Neural progenitor cell (in vitro differentiated cells): Measurements from ENCODE around the gene VSX1.

Experiments
- EZH2 ChIP-seq: fragments of 200-600 bp; sonication (generic); IDR thresholded peaks from 2 replicates; pipeline ENCODE4 v1.6.1; 2017; ENCODE audit warnings: antibody characterized with exemption, mild to moderate bottlenecking, moderate library complexity
- TF ChIP-seq, protein P1 (sequence below): fragments of 200-600 bp; sonication (generic); IDR thresholded peaks from 2 replicates; pipeline ENCODE4 v1.5.1; 2017; ENCODE audit warnings: antibody characterized with exemption, mild to moderate bottlenecking

DNA sequence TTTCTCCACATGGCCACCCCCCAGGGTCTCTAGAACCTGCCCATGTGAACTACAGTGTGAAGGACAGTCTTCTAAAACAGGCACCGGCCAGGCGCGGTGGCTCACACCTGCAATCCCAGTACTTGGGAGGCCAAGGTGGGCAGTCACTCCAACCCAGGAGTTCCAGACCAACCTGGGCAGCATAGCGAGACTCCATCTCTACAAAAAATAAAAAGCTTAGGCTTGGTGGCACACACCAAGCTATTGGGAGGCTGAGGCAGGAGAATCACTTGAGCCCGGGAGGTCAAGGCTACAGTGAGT lies 37.7 kb downstream of the VSX1 start:
- TF ChIP-seq, protein P1, sequence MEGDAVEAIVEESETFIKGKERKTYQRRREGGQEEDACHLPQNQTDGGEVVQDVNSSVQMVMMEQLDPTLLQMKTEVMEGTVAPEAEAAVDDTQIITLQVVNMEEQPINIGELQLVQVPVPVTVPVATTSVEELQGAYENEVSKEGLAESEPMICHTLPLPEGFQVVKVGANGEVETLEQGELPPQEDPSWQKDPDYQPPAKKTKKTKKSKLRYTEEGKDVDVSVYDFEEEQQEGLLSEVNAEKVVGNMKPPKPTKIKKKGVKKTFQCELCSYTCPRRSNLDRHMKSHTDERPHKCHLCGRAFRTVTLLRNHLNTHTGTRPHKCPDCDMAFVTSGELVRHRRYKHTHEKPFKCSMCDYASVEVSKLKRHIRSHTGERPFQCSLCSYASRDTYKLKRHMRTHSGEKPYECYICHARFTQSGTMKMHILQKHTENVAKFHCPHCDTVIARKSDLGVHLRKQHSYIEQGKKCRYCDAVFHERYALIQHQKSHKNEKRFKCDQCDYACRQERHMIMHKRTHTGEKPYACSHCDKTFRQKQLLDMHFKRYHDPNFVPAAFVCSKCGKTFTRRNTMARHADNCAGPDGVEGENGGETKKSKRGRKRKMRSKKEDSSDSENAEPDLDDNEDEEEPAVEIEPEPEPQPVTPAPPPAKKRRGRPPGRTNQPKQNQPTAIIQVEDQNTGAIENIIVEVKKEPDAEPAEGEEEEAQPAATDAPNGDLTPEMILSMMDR = no peak
- TF ChIP-seq EZH2 = no peak
